ENCODE measurements around the gene PEX6. TPM values are rescaled to one million over a fixed set of nuclear protein-coding genes. Genes with fewer than 3 reads are reported as not detected.

Gene PEX6
- total and polyA plus RNA-seq, 2 experiments from 2014 or later, result 6.5 to 25.1 TPM

GRCh38 chr6:42978487-42978838, 518 bp downstream of the PEX6 start:
- H3K9me3 Mint-ChIP-seq, result no peaks in the 10 kb centered on the region
- Histone ChIP-seq H2AFZ (peak overlapping the region; percentile 69; the same call in 1 of the 2 replicates), H3K4me3 (peak overlapping the region; percentile 99), H3K79me2 (replicated peaks; ENCODE audit: insufficient read depth) (peaks cover 5% of the 10 kb centered on the region; the same call in 1 of the 2 replicates), H3K4me2 (peak overlapping the region; percentile 75), H3K27ac (ENCODE audit: low read depth) (0 out of 2 replicates have a peak overlapping the region, but pooled peaks have one; percentile 55), H3F3A (replicated peaks; ENCODE audit: low read depth) (peaks cover 15% of the 10 kb centered on the region; the same call in 1 of the 2 replicates), H3K27me3 (ENCODE audit: insufficient read depth) (no peaks in the 10 kb centered on the region), H4K20me1 (replicated peaks; ENCODE audit: insufficient read depth) (no peaks in the 10 kb centered on the region; the same call in 1 of the 2 replicates), H3K36me3 (ENCODE audit: insufficient read depth) (no peaks in the 10 kb centered on the region), H3K9me2 (ENCODE audit: insufficient read depth) (no peaks in the 10 kb centered on the region), H3K4me1 (ENCODE audit: insufficient read depth) (peaks cover 12% of the 10 kb centered on the region)
- H3K36me3 Mint-ChIP-seq (ENCODE audit: low read depth), result 0 out of 3 replicates have a peak, but pooled peaks cover 4% of the 10 kb centered on the region
- peak; percentile 60 for DNase-seq (ENCODE audit: low spot score)
- ATAC-seq, result peak; percentile 51
- peaks cover 12% of the 10 kb centered on the region for H3K4me1 Mint-ChIP-seq
- H3K27ac Mint-ChIP-seq, result peak overlapping the region; percentile 15; the same call in 1 of the 2 replicates
- TF ChIP-seq POLR2AphosphoS5 (IDR thresholded peaks at IDR 0.05; ENCODE audit: low read depth) (no peak), EZH2 (IDR thresholded peaks at IDR 0.05; ENCODE audit: low read depth, unreplicated experiment) (no peak), REST (IDR thresholded peaks at IDR 0.05; ENCODE audit: unreplicated experiment) (no peak), ZNF114 (CRISPR knock-in tag; IDR thresholded peaks at IDR 0.05) (no peak), NANOG (IDR thresholded peaks at IDR 0.05; ENCODE audit: borderline replicate concordance) (no peak), CREB1 (CRISPR knock-in tag; IDR thresholded peaks at IDR 0.05; ENCODE audit: low read depth) (no peak), ETS1 (IDR thresholded peaks at IDR 0.05) (no peak), ZNF462 (CRISPR knock-in tag; IDR thresholded peaks at IDR 0.05) (no peak), CTCF (conservative IDR thresholded peaks at IDR 0.05; ENCODE audit: low read depth in 2 of 2) (no peak), ZNF331 (CRISPR knock-in tag; IDR thresholded peaks at IDR 0.05; ENCODE audit: low read depth) (no peak), JUNB (IDR thresholded peaks at IDR 0.05; ENCODE audit: unreplicated experiment) (no peak), EZH2phosphoT487 (IDR thresholded peaks at IDR 0.05; ENCODE audit: unreplicated experiment) (no peak), STAT1 (IDR thresholded peaks at IDR 0.05; ENCODE audit: unreplicated experiment) (no peak)
- H3K27me3 Mint-ChIP-seq (ENCODE audit: insufficient read depth, low read depth, poor library complexity), result peaks cover 8% of the 10 kb centered on the region
- H3K4me3 Mint-ChIP-seq, result peak overlapping the region; percentile 83

Data from GM23338 (cell line).